ENCODE results near the gene TRIM46. TPM values are rescaled to one million over a fixed set of nuclear protein-coding genes. Genes with fewer than 3 reads are reported as not detected.
A peak's percentile ranks its signal among the peaks of the same experiment; 100 is the strongest.

TRIM46 gene
- total RNA-seq, 1 donor from 2014 or later: 0.43 TPM

- ATAC-seq (no peak), DNase-seq (peak; percentile 68)
- H3K4me1 ChIP-seq: peaks cover 19% of the 10 kb centered on the region
- no peaks in the 10 kb centered on the region for H3K27me3 ChIP-seq
- H3K9me3 ChIP-seq: no peaks in the 10 kb centered on the region
- no peak for TF ChIP-seq CTCF (IDR thresholded peaks at IDR 0.05)
- intact Hi-C loops (cut with DNase I): no loop called here
- H3K36me3 ChIP-seq: peaks cover 19% of the 10 kb centered on the region
- no peak overlapping the region for H3K27ac ChIP-seq
- H3K4me3 ChIP-seq: peak overlapping the region; percentile 67
Observed at GRCh38 chr1:155174324-155175280, 953 bp downstream of the TRIM46 start.

GRCh38 chr1:155175281-155175926 lies 1.8 kb downstream of the TRIM46 start:
- no peaks in the 10 kb centered on the region for H3K9me3 ChIP-seq
- ATAC-seq (no peak), DNase-seq (peak; percentile 68)
- TF ChIP-seq CTCF (IDR thresholded peaks at IDR 0.05): no peak
- H3K27me3 ChIP-seq: no peaks in the 10 kb centered on the region
- no peak overlapping the region for H3K4me3 ChIP-seq
- H3K4me1 ChIP-seq: peaks cover 19% of the 10 kb centered on the region
- H3K36me3 ChIP-seq: peaks cover 11% of the 10 kb centered on the region
- intact Hi-C loops (cut with DNase I): no loop called here
- no peak overlapping the region for H3K27ac ChIP-seq

- DNase-seq (peak; percentile 77), ATAC-seq (no peak)
- no peak for TF ChIP-seq CTCF (IDR thresholded peaks at IDR 0.05)
- H3K27me3 ChIP-seq: no peaks in the 10 kb centered on the region
- peaks cover 19% of the 10 kb centered on the region for H3K4me1 ChIP-seq
- intact Hi-C loops (cut with DNase I): no loop called here
- no peak overlapping the region for H3K4me3 ChIP-seq
- H3K36me3 ChIP-seq: peaks cover 5% of the 10 kb centered on the region
- H3K9me3 ChIP-seq: no peaks in the 10 kb centered on the region
- H3K27ac ChIP-seq: no peak overlapping the region
Observed at GRCh38 chr1:155175927-155176371, 2.3 kb downstream of the TRIM46 start.

GRCh38 chr1:155176544-155177071 lies 3.0 kb downstream of the TRIM46 start:
- H3K4me1 ChIP-seq: peaks cover 19% of the 10 kb centered on the region
- peak; percentile 89 for DNase-seq
- H3K4me3 ChIP-seq: no peak overlapping the region
- peak; percentile 97 for TF ChIP-seq CTCF (IDR thresholded peaks at IDR 0.05)
- peak; percentile 75 for ATAC-seq
- intact Hi-C loops (cut with DNase I): no loop called here
- H3K27me3 ChIP-seq: no peaks in the 10 kb centered on the region
- peak overlapping the region; percentile 27 for H3K27ac ChIP-seq
- H3K36me3 ChIP-seq: no peaks in the 10 kb centered on the region
- no peaks in the 10 kb centered on the region for H3K9me3 ChIP-seq

GRCh38 chr1:155177192-155177917 lies 3.7 kb downstream of the TRIM46 start:
- ATAC-seq (peak; percentile 49), DNase-seq (peak; percentile 83)
- Histone ChIP-seq H3K4me1 (peaks cover 14% of the 10 kb centered on the region), H3K27ac (peak overlapping the region; percentile 27), H3K4me3 (no peak overlapping the region), H3K36me3 (no peaks in the 10 kb centered on the region), H3K9me3 (no peaks in the 10 kb centered on the region), H3K27me3 (no peaks in the 10 kb centered on the region)
- intact Hi-C loops (cut with DNase I): no loop called here
- no peak for TF ChIP-seq CTCF (IDR thresholded peaks at IDR 0.05)

All from upper lobe of right lung (tissue), 1 donor.